IPS-20b (cell line): Measurements from ENCODE around the gene RNF167.
A peak's percentile ranks its signal among the peaks of the same experiment; 100 is the strongest.

Experiments used
- H3K27ac ChIP-seq: one replicate; pipeline ENCODE4 v1.5.1; 2013; ENCODE audit warnings: low read length
- H3K27me3 ChIP-seq: 2 replicates; pipeline ENCODE4 v1.6.1; 2013; ENCODE audit warnings: mild to moderate bottlenecking, low read length, inconsistent platforms; ENCODE audit not compliant: insufficient read depth
- H3K36me3 ChIP-seq: 2 replicates; pipeline ENCODE4 v1.6.1; 2013; ENCODE audit warnings: low read depth, mild to moderate bottlenecking, inconsistent platforms, low read length, moderate library complexity; ENCODE audit not compliant: insufficient read depth
- H3K4me1 ChIP-seq: 2 replicates; pipeline ENCODE4 v1.6.1; 2013; ENCODE audit warnings: mild to moderate bottlenecking, control low read depth, inconsistent platforms, low read length, moderate library complexity; ENCODE audit not compliant: insufficient read depth
- H3K4me3 ChIP-seq: 2 replicates; pipeline ENCODE4 v1.5.1; 2013; ENCODE audit warnings: mild to moderate bottlenecking, low read length, inconsistent platforms
- H3K9ac ChIP-seq: 2 replicates; pipeline ENCODE4 v1.6.1; 2013; ENCODE audit warnings: low read depth, mild to moderate bottlenecking, inconsistent platforms, low read length, moderate library complexity
- H3K9me3 ChIP-seq: 2 replicates; pipeline ENCODE4 v1.6.1; 2013; ENCODE audit warnings: mild to moderate bottlenecking, low read depth, low read length, inconsistent platforms; ENCODE audit not compliant: insufficient read depth

RNF167 gene

GRCh38 chr17:4933646-4934045, 6.4 kb upstream of the RNF167 start:
- Histone ChIP-seq H3K9ac (no peak overlapping the region), H3K4me3 (no peak overlapping the region), H3K9me3 (no peaks in the 10 kb centered on the region), H3K4me1 (no peaks in the 10 kb centered on the region), H3K36me3 (peaks cover 26% of the 10 kb centered on the region), H3K27ac (no peak overlapping the region), H3K27me3 (no peaks in the 10 kb centered on the region)

DNA sequence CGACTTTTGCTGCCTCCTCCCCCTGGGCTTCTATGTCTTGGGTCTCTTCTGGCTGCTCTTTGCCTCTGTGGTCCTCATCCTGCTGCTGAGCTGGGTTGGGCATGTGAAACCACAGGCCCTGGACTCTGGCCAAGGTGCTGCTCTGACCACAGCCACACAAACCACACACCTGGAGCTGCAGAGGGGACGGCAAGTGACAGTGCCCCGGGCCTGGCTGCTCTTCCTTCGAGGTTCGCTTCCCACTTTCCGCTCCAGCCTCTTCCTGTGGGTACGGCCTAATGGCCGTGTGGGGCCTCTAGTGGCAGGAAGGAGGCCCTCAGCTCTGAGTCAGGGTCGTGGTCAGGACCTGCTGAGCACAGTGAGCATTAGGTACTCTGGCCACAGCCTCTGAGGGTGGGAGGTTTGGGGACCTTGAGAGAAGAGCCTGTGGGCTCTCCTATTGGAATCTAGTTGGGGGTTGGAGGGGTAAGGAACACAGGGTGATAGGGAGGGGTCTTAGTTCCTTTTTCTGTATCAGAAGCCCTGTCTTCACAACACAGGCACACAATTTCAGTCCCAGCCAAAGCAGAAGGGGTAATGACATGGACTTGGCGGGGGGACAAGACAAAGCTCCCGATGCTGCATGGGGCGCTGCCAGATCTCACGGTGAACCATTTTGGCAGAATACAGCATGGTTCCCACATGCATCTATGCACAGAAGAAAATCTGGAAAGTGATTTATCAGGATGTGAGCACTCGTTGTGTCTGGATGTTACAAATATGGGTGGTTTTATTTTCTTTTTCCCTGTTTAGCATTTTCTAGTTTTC, 5.7 kb upstream of the RNF167 start:
- H3K36me3 ChIP-seq = peaks cover 27% of the 10 kb centered on the region
- no peak overlapping the region for H3K27ac ChIP-seq
- H3K9ac ChIP-seq = no peak overlapping the region
- H3K4me3 ChIP-seq = no peak overlapping the region
- H3K9me3 ChIP-seq = no peaks in the 10 kb centered on the region
- H3K27me3 ChIP-seq = no peaks in the 10 kb centered on the region
- H3K4me1 ChIP-seq = no peaks in the 10 kb centered on the region

DNA sequence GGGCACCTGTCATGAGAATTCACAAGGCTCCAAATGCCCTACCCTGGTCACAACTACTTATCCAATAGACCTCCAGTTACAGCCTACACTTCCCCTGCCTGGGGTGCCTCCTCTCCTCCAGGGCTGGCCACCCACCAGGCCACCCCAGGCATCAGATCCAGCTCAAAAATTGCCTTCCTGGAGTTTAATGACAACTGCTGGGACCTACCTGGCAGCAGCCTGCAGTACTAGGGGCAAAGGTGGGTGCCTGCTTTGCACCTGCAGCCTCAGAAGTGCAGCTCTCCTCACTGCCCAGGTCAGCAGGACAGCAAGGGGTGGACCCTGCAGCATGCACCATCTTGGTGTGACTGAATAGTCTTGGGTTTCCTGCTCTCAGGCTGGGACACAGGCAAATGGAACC, 4.4 kb upstream of the RNF167 start:
- Histone ChIP-seq H3K4me3 (no peak overlapping the region), H3K4me1 (no peaks in the 10 kb centered on the region), H3K9me3 (no peaks in the 10 kb centered on the region), H3K36me3 (peaks cover 27% of the 10 kb centered on the region), H3K27ac (no peak overlapping the region), H3K9ac (no peak overlapping the region), H3K27me3 (no peaks in the 10 kb centered on the region)

DNA sequence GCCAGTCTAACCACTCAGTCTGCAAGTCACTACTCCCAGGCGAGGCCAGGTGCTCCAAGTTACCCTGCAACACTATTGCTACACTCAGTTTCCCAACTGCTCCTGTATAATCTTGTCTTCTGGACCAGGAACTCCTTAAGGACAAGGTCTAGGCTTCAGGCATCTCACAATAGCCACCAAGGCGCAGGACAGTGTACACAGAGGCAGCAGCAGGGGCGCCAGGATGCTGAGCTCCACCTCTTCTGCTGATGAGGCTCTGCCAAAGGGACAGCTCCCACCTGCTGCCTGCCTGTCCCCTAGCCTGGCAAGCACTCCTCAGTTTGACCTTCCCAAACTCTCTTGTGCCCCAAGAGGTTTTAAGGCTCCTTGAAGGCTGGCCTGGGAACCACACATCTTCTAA, 3.6 kb upstream of the RNF167 start:
- Histone ChIP-seq H3K36me3 (peaks cover 27% of the 10 kb centered on the region), H3K27ac (no peak overlapping the region), H3K27me3 (no peaks in the 10 kb centered on the region), H3K9ac (no peak overlapping the region), H3K4me3 (no peak overlapping the region), H3K9me3 (no peaks in the 10 kb centered on the region), H3K4me1 (peaks cover 4% of the 10 kb centered on the region; the same call in 1 of the 2 replicates)

- H3K36me3 ChIP-seq = peaks cover 36% of the 10 kb centered on the region
- no peaks in the 10 kb centered on the region for H3K9me3 ChIP-seq
- no peak overlapping the region for H3K4me3 ChIP-seq
- H3K9ac ChIP-seq = no peak overlapping the region
- H3K27me3 ChIP-seq = no peaks in the 10 kb centered on the region
- H3K4me1 ChIP-seq = peaks cover 4% of the 10 kb centered on the region; the same call in 1 of the 2 replicates
- no peak overlapping the region for H3K27ac ChIP-seq
Measured at GRCh38 chr17:4937553-4937952, 2.5 kb upstream of the RNF167 start.

DNA sequence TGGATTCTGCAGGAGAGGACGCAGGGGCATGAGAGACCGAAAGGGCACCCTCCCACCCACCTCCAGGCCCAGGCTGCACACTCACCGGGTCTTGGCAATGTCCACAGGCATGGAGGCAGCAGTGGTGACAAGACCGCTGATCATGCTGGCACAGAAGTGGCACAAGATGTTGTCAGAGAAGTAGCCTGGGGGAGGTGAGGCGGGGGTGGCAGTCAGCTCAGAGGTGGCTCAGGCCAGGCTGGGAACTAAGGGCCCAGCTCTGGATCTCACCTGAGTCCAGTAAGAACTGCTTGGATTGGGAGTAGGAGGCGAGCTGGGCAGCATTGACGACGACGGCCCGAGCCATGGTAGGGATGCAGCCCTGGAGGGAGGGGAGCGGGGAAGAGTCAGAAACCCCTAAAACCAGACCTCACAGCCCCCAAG, 2.0 kb upstream of the RNF167 start:
- Histone ChIP-seq H3K9ac (peak overlapping the region; percentile 88), H3K27ac (no peak overlapping the region), H3K4me3 (no peak overlapping the region; the same call in 1 of the 2 replicates), H3K27me3 (no peaks in the 10 kb centered on the region), H3K4me1 (peaks cover 4% of the 10 kb centered on the region; the same call in 1 of the 2 replicates), H3K9me3 (no peaks in the 10 kb centered on the region), H3K36me3 (peaks cover 41% of the 10 kb centered on the region)

GRCh38 chr17:4938688-4939545, 1.2 kb upstream of the RNF167 start:
- peaks cover 49% of the 10 kb centered on the region for H3K36me3 ChIP-seq
- H3K27ac ChIP-seq = peak overlapping the region; percentile 20

DNA sequence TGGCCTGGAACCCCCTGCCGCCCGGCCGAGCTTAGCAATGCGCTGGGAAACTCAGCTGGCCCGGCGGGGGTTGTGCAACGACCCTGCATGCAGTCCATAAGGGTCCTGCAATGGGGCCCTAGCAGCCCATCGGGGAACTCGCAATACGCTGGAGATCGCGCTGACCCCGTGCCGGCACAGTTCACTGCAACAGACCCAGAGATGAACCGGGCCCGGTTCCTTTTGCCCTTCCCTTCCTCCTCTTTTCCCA, 597 bp upstream of the RNF167 start:
- Histone ChIP-seq H3K27ac (peak overlapping the region; percentile 20), H3K36me3 (peaks cover 55% of the 10 kb centered on the region), H3K27me3 (no peaks in the 10 kb centered on the region), H3K9ac (peak overlapping the region; percentile 88), H3K9me3 (no peaks in the 10 kb centered on the region), H3K4me1 (peaks cover 4% of the 10 kb centered on the region; the same call in 1 of the 2 replicates), H3K4me3 (peak overlapping the region; percentile 97)

More at GRCh38 chr17:4938688-4939545, 1.2 kb upstream of the RNF167 start:
- Histone ChIP-seq H3K9me3 (no peaks in the 10 kb centered on the region), H3K9ac (peak overlapping the region; percentile 88), H3K4me1 (peaks cover 4% of the 10 kb centered on the region; the same call in 1 of the 2 replicates), H3K4me3 (peak overlapping the region; percentile 97), H3K27me3 (no peaks in the 10 kb centered on the region)

DNA sequence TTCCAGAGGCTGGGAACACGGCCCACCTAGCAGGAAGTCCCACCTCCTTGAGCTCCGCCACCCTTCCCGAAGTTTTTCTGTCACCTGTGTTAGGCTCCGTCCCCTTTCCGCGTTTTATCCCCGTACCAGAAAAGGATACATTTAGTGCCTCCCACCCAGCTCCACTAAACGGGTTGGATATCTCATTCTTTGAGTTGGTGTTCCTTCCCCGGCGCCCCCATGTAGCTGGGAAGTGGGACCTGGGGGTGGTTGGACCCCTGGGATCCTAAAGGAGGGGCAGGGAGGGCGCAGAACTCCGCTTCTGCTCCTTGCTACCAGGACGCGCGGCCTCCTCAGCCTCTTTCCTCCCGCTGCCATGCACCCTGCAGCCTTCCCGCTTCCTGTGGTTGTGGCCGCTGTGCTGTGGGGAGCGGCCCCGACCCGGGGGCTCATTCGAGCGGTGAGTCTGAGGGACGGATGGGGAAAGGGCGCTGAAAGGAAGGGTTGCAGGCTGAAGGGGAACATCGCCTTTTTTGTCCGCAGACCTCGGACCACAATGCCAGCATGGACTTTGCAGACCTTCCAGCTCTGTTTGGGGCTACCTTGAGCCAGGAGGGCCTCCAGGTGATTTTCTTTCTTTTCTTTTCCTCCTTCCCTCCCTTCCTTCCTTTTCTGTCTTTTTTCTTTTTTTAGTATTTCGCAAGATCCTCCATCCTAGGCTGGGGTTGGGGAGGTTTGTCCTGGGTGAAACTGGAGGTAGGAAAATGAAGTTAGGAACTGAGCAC, 669 bp downstream of the RNF167 start:
- peak overlapping the region; percentile 97 for H3K4me3 ChIP-seq
- H3K36me3 ChIP-seq = peaks cover 67% of the 10 kb centered on the region
- no peaks in the 10 kb centered on the region for H3K27me3 ChIP-seq
- peak overlapping the region; percentile 20 for H3K27ac ChIP-seq
- H3K9me3 ChIP-seq = no peaks in the 10 kb centered on the region
- peak overlapping the region; percentile 88 for H3K9ac ChIP-seq
- peaks cover 7% of the 10 kb centered on the region; the same call in 1 of the 2 replicates for H3K4me1 ChIP-seq

DNA sequence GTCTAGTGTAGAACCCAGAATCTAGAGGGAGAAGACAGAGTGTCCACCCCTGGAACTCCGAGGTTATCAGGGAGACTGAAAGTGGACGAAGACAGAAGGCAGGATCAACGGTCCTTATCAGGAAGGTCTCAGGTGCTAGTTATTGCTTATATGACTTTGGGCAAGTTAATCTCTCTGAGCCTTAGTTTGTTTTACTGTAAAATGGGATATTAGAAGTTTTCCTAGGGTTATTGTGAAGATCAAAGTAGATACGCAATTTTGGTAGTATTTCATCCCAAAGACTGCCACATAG, 1.2 kb downstream of the RNF167 start:
- Histone ChIP-seq H3K4me1 (peaks cover 10% of the 10 kb centered on the region; the same call in 1 of the 2 replicates), H3K9me3 (no peaks in the 10 kb centered on the region)

DNA sequence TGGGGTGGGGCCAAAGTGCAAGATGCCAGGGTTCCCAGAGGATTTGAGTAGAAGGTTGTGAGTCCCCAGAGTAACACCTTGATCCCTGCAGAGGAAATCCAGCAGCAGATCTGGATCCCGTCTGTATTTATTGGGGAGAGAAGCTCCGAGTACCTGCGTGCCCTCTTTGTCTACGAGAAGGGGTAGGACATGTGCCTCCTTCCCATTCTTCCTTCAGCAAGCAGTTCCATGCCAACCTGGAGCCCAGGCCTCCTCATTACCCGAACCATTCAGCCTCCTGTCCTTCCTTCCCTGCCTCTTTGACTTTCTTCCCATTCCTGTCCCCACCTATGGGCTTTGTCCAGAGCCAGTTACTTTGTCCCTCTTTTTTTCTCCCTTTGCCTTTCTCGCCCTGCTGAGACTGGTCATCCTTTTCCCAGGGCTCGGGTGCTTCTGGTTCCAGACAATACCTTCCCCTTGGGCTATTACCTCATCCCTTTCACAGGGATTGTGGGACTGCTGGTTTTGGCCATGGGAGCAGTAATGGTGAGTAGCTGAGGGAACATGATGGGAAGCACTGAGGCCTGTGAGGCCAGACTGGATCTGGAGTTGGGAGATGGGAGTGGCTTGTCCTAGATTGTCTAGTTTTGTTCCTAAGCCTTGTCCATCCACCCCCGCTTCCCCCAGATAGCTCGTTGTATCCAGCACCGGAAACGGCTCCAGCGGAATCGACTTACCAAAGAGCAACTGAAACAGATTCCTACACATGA, 2.9 kb downstream of the RNF167 start:
- Histone ChIP-seq H3K36me3 (peaks cover 63% of the 10 kb centered on the region), H3K27ac (no peak overlapping the region), H3K9ac (no peak overlapping the region), H3K9me3 (no peaks in the 10 kb centered on the region), H3K27me3 (no peaks in the 10 kb centered on the region), H3K4me3 (no peak overlapping the region), H3K4me1 (peaks cover 12% of the 10 kb centered on the region; the same call in 1 of the 2 replicates)

More for the DNA sequence above, 1.2 kb downstream of the RNF167 start:
- no peaks in the 10 kb centered on the region for H3K27me3 ChIP-seq
- peak overlapping the region; percentile 97 for H3K4me3 ChIP-seq
- peak overlapping the region; percentile 88 for H3K9ac ChIP-seq
- peaks cover 71% of the 10 kb centered on the region for H3K36me3 ChIP-seq
- no peak overlapping the region for H3K27ac ChIP-seq
